IMR-90 (cell line): Measurements from ENCODE around the gene RTL5. TPM values are rescaled to one million over a fixed set of nuclear protein-coding genes. Genes with fewer than 3 reads are reported as not detected.

Experiments
- ATAC-seq: fragments of 200-7000 bp; cut with Tn5 transposase; 2 replicates; pipeline ENCODE4 v1.9.1; 2020; ENCODE audit warnings: low read depth, mild to moderate bottlenecking, moderate library complexity
- BruUV-seq: library from RNA; stranded (reverse); fragments of 400-500 nt; replicated peaks from 2 replicates; lab custom pipeline; 2021; lab: Mats Ljungman, UMichigan
- CTCF ChIA-PET: fragments of 300-600 bp; formaldehyde crosslinking; extraction: SDS; loops from one replicate; lab custom pipeline; 2021; ENCODE audit warnings: antibody characterized with exemption; lab: Yijun Ruan, JAX
- POLR2A ChIA-PET: fragments of 300-600 bp; sonication (Branson Sonifier 250); formaldehyde crosslinking; loops from one replicate; lab custom pipeline; 2022; ENCODE audit warnings: antibody characterized with exemption; ENCODE audit not compliant: unreplicated experiment; lab: Charles Lee
- DNase-seq: peaks from one replicate; pipeline ENCODE4 v3.0.0; 2013
- H2AFZ ChIP-seq: replicated peaks from 2 replicates; pipeline ENCODE3; 2013; ENCODE audit warnings: low read length, mild to moderate bottlenecking; ENCODE audit not compliant: poor library complexity
- H2AK5ac ChIP-seq: 2 replicates; pipeline ENCODE4 v1.6.1; 2013; ENCODE audit warnings: low read depth, low read length, inconsistent platforms
- H2AK9ac ChIP-seq: replicated peaks from 2 replicates; pipeline ENCODE3; 2013; ENCODE audit warnings: mild to moderate bottlenecking, low read depth, low read length, moderate library complexity; ENCODE audit not compliant: poor library complexity
- H2BK120ac ChIP-seq: 2 replicates; pipeline ENCODE4 v1.6.1; 2013; ENCODE audit warnings: low read depth, low read length, inconsistent platforms
- H2BK15ac ChIP-seq: 3 replicates; pipeline ENCODE4 v1.6.1; 2013; ENCODE audit warnings: low read depth, low read length, inconsistent platforms
- H2BK20ac ChIP-seq: 2 replicates; pipeline ENCODE4 v1.6.1; 2013; ENCODE audit warnings: low read depth, mild to moderate bottlenecking, inconsistent platforms, low read length, moderate library complexity
- H2BK5ac ChIP-seq: 2 replicates; pipeline ENCODE4 v1.6.1; 2013; ENCODE audit warnings: mild to moderate bottlenecking, low read depth, low read length, inconsistent platforms; ENCODE audit not compliant: poor library complexity, severe bottlenecking
- H3K14ac ChIP-seq: replicated peaks from 2 replicates; pipeline ENCODE4 v1.6.1; 2013; ENCODE audit warnings: low read depth, low read length, inconsistent platforms
- H3K18ac ChIP-seq: 2 replicates; pipeline ENCODE4 v1.6.1; 2013; ENCODE audit warnings: low read depth, low read length, control low read depth
- H3K23ac ChIP-seq: 2 replicates; pipeline ENCODE4 v1.6.1; 2013; ENCODE audit warnings: low read depth, low read length, inconsistent platforms
- H3K27ac ChIP-seq: 2 replicates; pipeline ENCODE4 v1.5.1; 2013; ENCODE audit warnings: mild to moderate bottlenecking, control low read depth, low read length; ENCODE audit not compliant: insufficient read depth
- H3K27me3 ChIP-seq: 2 replicates; pipeline ENCODE4 v1.6.1; 2013; ENCODE audit warnings: low read length; ENCODE audit not compliant: control insufficient read depth, insufficient read depth
- H3K36me3 ChIP-seq: 2 replicates; pipeline ENCODE4 v1.6.1; 2013; ENCODE audit warnings: low read length, mixed read lengths; ENCODE audit not compliant: control insufficient read depth, insufficient read depth
- H3K4ac ChIP-seq: 2 replicates; pipeline ENCODE4 v1.6.1; 2013; ENCODE audit warnings: low read depth, low read length, inconsistent platforms
- H3K4me1 ChIP-seq: 2 replicates; pipeline ENCODE4 v1.6.1; 2013; ENCODE audit warnings: low read length, mixed read lengths; ENCODE audit not compliant: control insufficient read depth, insufficient read depth
- H3K4me2 ChIP-seq: 2 replicates; pipeline ENCODE4 v1.6.1; 2013; ENCODE audit warnings: low read depth, mild to moderate bottlenecking, control low read depth, low read length, moderate library complexity
- H3K4me3 ChIP-seq: 2 replicates; pipeline ENCODE4 v1.5.1; 2013; ENCODE audit warnings: low read depth, mild to moderate bottlenecking, control low read depth, low read length, moderate library complexity; ENCODE audit not compliant: insufficient read depth
- H3K56ac ChIP-seq: 2 replicates; pipeline ENCODE4 v1.6.1; 2013; ENCODE audit warnings: low read length, inconsistent platforms; ENCODE audit not compliant: insufficient read depth; ENCODE audit errors: extremely low read depth
- H3K79me1 ChIP-seq, 2 experiments: 2 replicates each; pipeline ENCODE4 v1.6.1; 2013; ENCODE audit warnings: low read length in 2 of 2, inconsistent platforms in 1 of 2, low read depth in 1 of 2
- H3K9ac ChIP-seq: 2 replicates; pipeline ENCODE4 v1.6.1; 2013; ENCODE audit warnings: low read depth, low read length, control low read depth
- H3K9me1 ChIP-seq: 2 replicates; pipeline ENCODE4 v1.6.1; 2013; ENCODE audit warnings: low read length, inconsistent platforms; ENCODE audit not compliant: insufficient read depth
- H3K9me3 ChIP-seq: 2 replicates; pipeline ENCODE4 v1.6.1; 2013; ENCODE audit warnings: low read length; ENCODE audit not compliant: control insufficient read depth, insufficient read depth
- H4K20me1 ChIP-seq: 2 replicates; pipeline ENCODE4 v1.6.1; 2013; ENCODE audit warnings: low read length, inconsistent platforms; ENCODE audit not compliant: insufficient read depth
- H4K5ac ChIP-seq: 2 replicates; pipeline ENCODE4 v1.6.1; 2013; ENCODE audit warnings: mild to moderate bottlenecking, low read depth, low read length, control low read depth
- H4K8ac ChIP-seq, 2 experiments: 2 replicates each; pipeline ENCODE4 v1.6.1; 2013; ENCODE audit warnings: low read depth in 2 of 2, low read length in 2 of 2, control low read depth in 1 of 2, inconsistent platforms in 1 of 2
- H4K91ac ChIP-seq: 2 replicates; pipeline ENCODE4 v1.6.1; 2013; ENCODE audit warnings: low read depth, low read length, inconsistent platforms; ENCODE audit not compliant: insufficient read depth
- CHD1 ChIP-seq: IDR thresholded peaks from 2 replicates; pipeline ENCODE4 v1.6.1; 2012; ENCODE audit warnings: low read depth, low read length, improper control_type of control experiment
- CTCF ChIP-seq: conservative IDR thresholded peaks from 2 replicates; pipeline ENCODE4 v1.5.1; 2012; ENCODE audit warnings: mild to moderate bottlenecking, low read depth, low read length, improper control_type of control experiment
- FOS ChIP-seq: fragments of 150-350 bp; IDR thresholded peaks from 2 replicates; pipeline ENCODE4 v1.6.1; 2016; ENCODE audit warnings: low read depth, low read length
- MAFK ChIP-seq: IDR thresholded peaks from 2 replicates; pipeline ENCODE4 v1.6.1; 2012; ENCODE audit warnings: low read depth, low read length, improper control_type of control experiment
- MAZ ChIP-seq: IDR thresholded peaks from 2 replicates; pipeline ENCODE4 v1.6.1; 2012; ENCODE audit warnings: low read depth, mild to moderate bottlenecking, low read length, improper control_type of control experiment, moderate library complexity, borderline replicate concordance
- MXI1 ChIP-seq: IDR thresholded peaks from 2 replicates; pipeline ENCODE4 v1.6.1; 2012; ENCODE audit warnings: low read depth, mild to moderate bottlenecking, low read length, moderate library complexity, borderline replicate concordance
- NFE2L2 ChIP-seq: fragments of 150-350 bp; IDR thresholded peaks from 2 replicates; pipeline ENCODE4 v1.6.1; 2016; ENCODE audit warnings: low read depth, mild to moderate bottlenecking, low read length
- RFX5 ChIP-seq: IDR thresholded peaks from 2 replicates; pipeline ENCODE4 v1.8.0; 2012; ENCODE audit warnings: low read depth, mild to moderate bottlenecking, low read length, moderate library complexity
- SMC3 ChIP-seq: fragments of 150-350 bp; IDR thresholded peaks from 2 replicates; pipeline ENCODE4 v1.6.1; 2016; ENCODE audit warnings: low read depth, mild to moderate bottlenecking, antibody characterized with exemption, low read length, moderate library complexity
- WGBS, 2 experiments: methylation state at CpG; one replicate each; pipeline versions ENCODE4 v1.1.5 to v1.1.7; 2013; ENCODE audit warnings: missing lambda C conversion rate in 2 of 2; ENCODE audit not compliant: insufficient read length in 1 of 2; ENCODE audit errors: extremely low coverage in 2 of 2; 5-methylcytosine and 5-hydroxymethylcytosine counted together
- dilution Hi-C: fragments of 300-500 bp; cut with HindIII; formaldehyde crosslinking; loops from one replicate; pipeline ENCODE4 v1.14.3; 2018; ENCODE audit warnings: low sequenced_read_pairs; ENCODE audit not compliant: unreplicated experiment
- in situ Hi-C: fragments of 300-500 bp; cut with MboI; formaldehyde crosslinking; loops from 3 replicates; pipeline ENCODE4 v1.14.3; 2019; ENCODE audit warnings: low sequenced_read_pairs, inconsistent platforms, mixed read lengths
- intact Hi-C: fragments of 100-400 bp; cut with micrococcal nuclease; formaldehyde crosslinking; loops from 2 replicates; pipeline ENCODE4 v1.10.0; 2022
- polyA plus RNA-seq, 3 experiments: library from polyadenylated mRNA; depleted of rRNA; stranded (reverse); fragments of >200 nt; gene quantifications; 2 replicates each; pipeline ENCODE4 v1.2.3, GENCODE V29; 2012; ENCODE audit warnings: low replicate concordance in 1 of 3
- total RNA-seq: library from RNA; depleted of rRNA; stranded (reverse); fragments of >200 nt; gene quantifications from 2 replicates; pipeline ENCODE4 v1.2.3, GENCODE V29; 2012

RTL5 gene
- total and polyA plus RNA-seq, 2 of the 4 experiments (the other 2 are of a cell fraction): 0.90 to 2.5 TPM

DNA sequence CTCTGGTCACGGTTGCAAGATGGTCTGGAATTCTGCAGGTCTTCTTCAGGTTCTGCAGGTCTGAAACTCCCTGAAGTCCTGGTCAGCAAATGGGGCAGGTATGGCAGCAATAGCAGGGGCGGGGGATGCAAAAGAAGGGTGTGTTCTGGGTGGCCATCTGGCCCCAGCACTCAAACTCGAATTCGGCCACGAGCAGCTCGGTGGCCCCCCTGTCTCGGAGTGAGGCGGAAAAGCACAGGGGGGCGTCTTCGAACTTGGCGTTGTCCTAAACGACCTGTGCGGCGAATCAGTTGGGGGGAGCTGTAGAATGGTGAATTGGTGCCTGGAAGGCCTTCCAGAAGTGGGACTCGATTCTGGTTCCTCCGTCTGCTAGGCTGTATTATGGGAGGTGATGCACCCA is 2.1 kb downstream of the RTL5 start:
- H3K4me2 ChIP-seq: no peak overlapping the region
- no peak overlapping the region for H3K23ac ChIP-seq
- no peak overlapping the region for H2BK15ac ChIP-seq
- dilution Hi-C loops (no loop called here), in situ Hi-C loops (loop anchor here (5.0 kb wide), 1 partner anchor 107 kb away; no protein-coding TSS in a partner anchor), intact Hi-C loops (no loop called here)
- no peak overlapping the region for H3K27ac ChIP-seq
- H3K36me3 ChIP-seq: no peaks in the 10 kb centered on the region
- no peak overlapping the region for H4K91ac ChIP-seq
- H2AK9ac ChIP-seq: no peak overlapping the region
- H2AFZ ChIP-seq: no peak overlapping the region
- no peak for TF ChIP-seq CHD1
- no peak for TF ChIP-seq MAFK
- no peak for TF ChIP-seq FOS
- TF ChIP-seq NFE2L2: no peak
- no peak for TF ChIP-seq MAZ
- no peak for TF ChIP-seq CTCF
- TF ChIP-seq MXI1: no peak
- no peak for TF ChIP-seq RFX5
- TF ChIP-seq SMC3: no peak
- ChIA-PET POLR2A (interaction anchor here (0.7 kb wide), 1 partner anchor 237 kb away, joined by 3 read pairs; no protein-coding TSS in a partner anchor), CTCF (no interaction called here)
- no peaks in the 10 kb centered on the region for H4K20me1 ChIP-seq
- H2BK120ac ChIP-seq: no peak overlapping the region
- H3K18ac ChIP-seq: no peak overlapping the region
- H3K27me3 ChIP-seq: peaks cover 50% of the 10 kb centered on the region
- H2BK5ac ChIP-seq: no peak overlapping the region
- no TSS peak for BruUV-seq
- no peak overlapping the region for H3K14ac ChIP-seq
- 80% methylated on average over 2 of the region's 16 CpGs; no CpG with 5 or more reads in 1 of the 2 experiments for WGBS, 2 experiments
- no peak overlapping the region for H2BK20ac ChIP-seq
- H3K9ac ChIP-seq: no peak overlapping the region
- H3K9me1 ChIP-seq: no peaks in the 10 kb centered on the region
- ATAC-seq (no peak), DNase-seq (no peak)
- no peak overlapping the region for H2AK5ac ChIP-seq
- no peak overlapping the region for H4K5ac ChIP-seq
- H3K9me3 ChIP-seq: peaks cover 4% of the 10 kb centered on the region; the same call in 1 of the 2 replicates
- H3K4me1 ChIP-seq: peaks cover 2% of the 10 kb centered on the region; the same call in 1 of the 2 replicates
- H3K4me3 ChIP-seq: no peak overlapping the region
- H4K8ac ChIP-seq: no peak overlapping the region
- H3K79me1 ChIP-seq: no peaks in the 10 kb centered on the region
- H3K4ac ChIP-seq: no peak overlapping the region
- H3K56ac ChIP-seq: no peak overlapping the region
